Thoracic aorta (tissue), 2 donors: Measurements from ENCODE around the gene STIL. TPM values are rescaled to one million over a fixed set of nuclear protein-coding genes. Genes with fewer than 3 reads are reported as not detected.

Source experiments
- ATAC-seq: fragments of 150-250 bp; one replicate; pipeline ENCODE4 v1.8.0; 2017; ENCODE audit warnings: low read depth; ENCODE audit not compliant: insufficient number of reproducible peaks, low FRiP score
- DNase-seq: peaks from one replicate; pipeline ENCODE4 v3.0.0-alpha.2; 2020; ENCODE audit warnings: low spot score
- H3K27ac ChIP-seq, 2 donors: fragments of 200-600 bp; sonication (generic); 1 replicate in 1 of 2; 2 replicates in 1 of 2; pipeline ENCODE4 v1.5.1; 2016; ENCODE audit warnings: mild to moderate bottlenecking in 2 of 2, moderate library complexity in 2 of 2
- H3K27me3 ChIP-seq: fragments of 200-600 bp; sonication (generic); replicated peaks from 2 replicates; pipeline ENCODE4 v1.6.0; 2016; ENCODE audit warnings: mild to moderate bottlenecking; ENCODE audit not compliant: insufficient read depth
- H3K36me3 ChIP-seq: fragments of 200-600 bp; sonication (generic); one replicate; pipeline ENCODE4 v1.5.1; 2016
- H3K4me1 ChIP-seq, 2 donors: fragments of 200-600 bp; sonication (generic); 1 replicate in 1 of 2; 2 replicates in 1 of 2; pipeline versions ENCODE4 v1.5.1 to v1.6.0; 2016; ENCODE audit warnings: low read depth in 2 of 2, mild to moderate bottlenecking in 1 of 2; ENCODE audit not compliant: control insufficient read depth in 1 of 2
- H3K4me3 ChIP-seq: fragments of 200-600 bp; sonication (generic); 2 replicates; pipeline ENCODE4 v1.5.1; 2016; ENCODE audit warnings: mild to moderate bottlenecking
- H3K9me3 ChIP-seq: fragments of 200-600 bp; sonication (generic); 2 replicates; pipeline ENCODE4 v1.5.1; 2016
- CTCF ChIP-seq: fragments of 200-600 bp; sonication (generic); IDR thresholded peaks from one replicate; pipeline ENCODE4 v1.5.1; 2019; ENCODE audit warnings: antibody characterized with exemption
- total RNA-seq, 2 donors: library from RNA; depleted of rRNA; stranded (reverse); fragments of >200 nt; gene quantifications; one replicate each; pipeline versions ENCODE4 v1.1.0 to v1.2.3, GENCODE V29; 2016

Gene STIL
- total RNA-seq, 2 donors from 2014 or later = 1.1 to 2.2 TPM

GRCh38 chr1:47211796-47212269 is 102.1 kb downstream of the STIL start:
- no peak overlapping the region for H3K27ac ChIP-seq
- no peaks in the 10 kb centered on the region for H3K27me3 ChIP-seq

DNA sequence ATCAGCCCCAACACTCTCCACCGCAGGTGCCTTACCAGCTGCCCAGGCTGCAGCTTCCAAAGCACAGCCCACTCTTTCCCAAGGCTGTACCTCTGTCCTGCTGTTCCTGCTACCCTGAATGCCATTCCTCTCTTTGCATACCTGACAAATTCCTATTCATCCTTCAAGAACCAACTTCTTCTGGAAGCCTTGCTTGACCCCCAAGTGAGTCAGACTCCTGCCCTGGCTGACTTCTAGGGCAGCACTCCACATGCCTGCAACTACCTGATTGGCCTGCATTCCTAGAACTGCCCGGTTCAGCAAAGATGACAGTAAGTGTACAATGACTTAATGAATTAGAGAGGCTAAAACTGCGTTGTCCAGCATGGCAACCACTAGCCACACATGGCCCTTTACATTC is 103.3 kb downstream of the STIL start:
- no peaks in the 10 kb centered on the region for H3K9me3 ChIP-seq
- H3K27ac ChIP-seq = no peak overlapping the region
- H3K4me3 ChIP-seq = no peak overlapping the region
- H3K27me3 ChIP-seq = no peaks in the 10 kb centered on the region
- no peak for TF ChIP-seq CTCF
- no peaks in the 10 kb centered on the region for H3K4me1 ChIP-seq
- H3K36me3 ChIP-seq = no peaks in the 10 kb centered on the region
- DNase-seq (no peak), ATAC-seq (no peak)

More at GRCh38 chr1:47211796-47212269, 102.1 kb downstream of the STIL start:
- Histone ChIP-seq H3K4me1 (no peaks in the 10 kb centered on the region), H3K36me3 (no peaks in the 10 kb centered on the region), H3K9me3 (no peaks in the 10 kb centered on the region), H3K4me3 (no peak overlapping the region)
- DNase-seq = no peak
- no peak for TF ChIP-seq CTCF
- ATAC-seq = no peak

GRCh38 chr1:47209725-47210325 is 104.1 kb downstream of the STIL start:
- Histone ChIP-seq H3K4me3 (no peak overlapping the region), H3K27ac (no peak overlapping the region), H3K36me3 (no peaks in the 10 kb centered on the region), H3K4me1 (no peaks in the 10 kb centered on the region), H3K27me3 (no peaks in the 10 kb centered on the region), H3K9me3 (no peaks in the 10 kb centered on the region)
- ATAC-seq = no peak
- DNase-seq = no peak
- no peak for TF ChIP-seq CTCF

DNA sequence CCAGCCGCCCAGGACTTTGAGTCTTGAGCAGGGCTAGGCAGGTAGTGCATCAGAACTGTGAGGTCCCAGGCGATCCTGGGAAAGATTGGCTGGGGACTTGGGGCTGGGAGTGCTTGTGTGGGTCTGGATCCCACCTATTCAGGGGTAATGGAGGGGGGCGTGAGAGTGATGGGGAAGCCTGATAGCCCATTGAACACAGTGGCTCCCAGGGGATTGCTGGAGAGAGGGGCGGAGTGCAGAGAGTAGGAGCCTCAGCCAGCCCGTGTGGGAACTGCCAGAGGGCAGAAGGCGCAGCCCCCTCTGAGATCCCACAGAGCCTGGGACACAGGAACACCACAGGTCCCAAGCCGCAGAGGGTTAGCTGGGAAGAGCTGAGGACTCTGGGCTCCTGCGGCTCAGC is 104.9 kb downstream of the STIL start:
- ATAC-seq (no peak), DNase-seq (no peak)
- no peak for TF ChIP-seq CTCF
- H3K4me3 ChIP-seq = no peak overlapping the region
- no peaks in the 10 kb centered on the region for H3K4me1 ChIP-seq
- no peaks in the 10 kb centered on the region for H3K27me3 ChIP-seq
- H3K27ac ChIP-seq = no peak overlapping the region
- H3K36me3 ChIP-seq = no peaks in the 10 kb centered on the region
- H3K9me3 ChIP-seq = no peaks in the 10 kb centered on the region

DNA sequence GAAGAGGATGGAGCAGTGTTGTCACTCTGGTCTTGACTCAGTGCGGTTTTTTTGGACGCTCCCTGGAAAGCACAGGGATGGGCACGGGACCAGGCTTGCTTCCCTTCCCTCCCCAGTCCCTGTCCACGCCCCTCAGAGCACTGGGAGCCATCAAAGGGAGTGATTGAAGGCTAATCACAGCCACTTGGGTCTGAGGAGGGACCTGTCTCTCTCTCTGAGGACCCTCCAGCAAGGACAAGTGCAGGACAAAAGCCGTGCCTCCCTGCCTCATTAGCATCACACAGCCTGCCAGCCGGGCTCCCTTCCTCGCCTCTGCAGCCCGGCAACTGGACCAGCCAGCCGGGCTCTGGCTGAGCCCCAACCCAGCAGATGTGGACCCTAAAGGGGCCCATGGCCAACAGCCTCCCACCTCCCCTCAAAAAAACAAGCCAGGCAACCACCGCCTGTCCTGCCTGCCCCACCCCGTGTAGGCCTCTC is 105.5 kb downstream of the STIL start:
- Histone ChIP-seq H3K36me3 (no peaks in the 10 kb centered on the region), H3K27ac (no peak overlapping the region), H3K4me1 (no peaks in the 10 kb centered on the region), H3K27me3 (no peaks in the 10 kb centered on the region), H3K9me3 (no peaks in the 10 kb centered on the region), H3K4me3 (no peak overlapping the region)
- ATAC-seq = no peak
- no peak for DNase-seq
- no peak for TF ChIP-seq CTCF
